SK-N-SH (cell line): ENCODE data around the gene SEC14L1. TPM values are rescaled to one million over a fixed set of nuclear protein-coding genes. Genes with fewer than 3 reads are reported as not detected.

Source experiments
- CTCF ChIA-PET: fragments of 300-600, 350-600 bp; formaldehyde crosslinking; extraction: SDS; loops from one replicate; lab custom pipeline; 2021; lab: Yijun Ruan, JAX
- POLR2A ChIA-PET: fragments of 350-600 bp; sonication (Branson Sonifier 250); formaldehyde crosslinking; extraction: SDS; loops from one replicate; lab custom pipeline; 2020; ENCODE audit warnings: antibody characterized with exemption, inconsistent platforms; lab: Yijun Ruan, JAX
- DNase-seq: peaks from one replicate; pipeline ENCODE4 v3.0.0; 2012
- H2AFZ ChIP-seq: fragments of 200-600 bp; sonication (generic); 2 replicates; pipeline ENCODE4 v1.8.1; 2016; ENCODE audit warnings: antibody characterized with exemption, mild to moderate bottlenecking, low read depth
- H3F3A ChIP-seq: fragments of 200-600 bp; sonication (generic); replicated peaks from 2 replicates; pipeline ENCODE3; 2016; ENCODE audit warnings: antibody characterized with exemption, mild to moderate bottlenecking; ENCODE audit not compliant: insufficient read depth
- H3K27ac ChIP-seq, 2 experiments: fragments of 200-500 bp in 1 of 2; fragments of 200-600 bp in 1 of 2; sonication (Bioruptor generic) in 1 of 2; sonication (generic), shearing (Covaris generic) in 1 of 2; 2 replicates each; pipeline versions ENCODE4 v1.5.1 to v1.6.1; 2014 to 2016; ENCODE audit warnings: low read depth in 2 of 2, inconsistent platforms in 1 of 2, low read length in 1 of 2, mild to moderate bottlenecking in 1 of 2, mixed read lengths in 1 of 2
- H3K27me3 ChIP-seq: fragments of 200-600 bp; sonication (generic), shearing (Covaris generic); 2 replicates; pipeline ENCODE4 v1.6.1; 2016; ENCODE audit warnings: mixed run types; ENCODE audit not compliant: insufficient read depth
- H3K36me3 ChIP-seq, 2 experiments: fragments of 200-500 bp in 1 of 2; fragments of 200-600 bp in 1 of 2; sonication (Bioruptor generic) in 1 of 2; sonication (generic) in 1 of 2; replicated peaks in 1 of 2; 2 replicates each; pipeline versions ENCODE3 to v1.5.1; 2014 to 2016; ENCODE audit warnings: low read length in 1 of 2, mild to moderate bottlenecking in 1 of 2; ENCODE audit not compliant: insufficient read depth in 2 of 2, control insufficient read depth in 1 of 2
- H3K4me1 ChIP-seq, 2 experiments: fragments of 200-500 bp in 1 of 2; fragments of 200-600 bp in 1 of 2; sonication (Bioruptor generic) in 1 of 2; sonication (generic), shearing (Covaris generic) in 1 of 2; 2 replicates each; pipeline versions ENCODE4 v1.5.1 to v1.6.1; 2014 to 2016; ENCODE audit warnings: low read depth in 1 of 2, low read length in 1 of 2, mixed run types in 1 of 2; ENCODE audit not compliant: insufficient read depth in 2 of 2, control insufficient read depth in 1 of 2
- H3K4me2 ChIP-seq: fragments of 200-600 bp; sonication (generic), shearing (Covaris generic); 2 replicates; pipeline ENCODE4 v1.6.1; 2017; ENCODE audit warnings: mixed run types
- H3K4me3 ChIP-seq, 2 experiments: fragments of 200-500 bp in 1 of 2; fragments of 200-600 bp in 1 of 2; sonication (Bioruptor generic) in 1 of 2; sonication (generic), shearing (Covaris generic) in 1 of 2; 2 replicates each; pipeline versions ENCODE4 v1.5.1 to v1.8.1; 2014 to 2016; ENCODE audit warnings: low read depth in 2 of 2, inconsistent platforms in 1 of 2, low read length in 1 of 2, mild to moderate bottlenecking in 1 of 2, mixed read lengths in 1 of 2, moderate library complexity in 1 of 2
- H3K79me2 ChIP-seq: fragments of 200-600 bp; sonication (generic); 2 replicates; pipeline ENCODE4 v1.8.1; 2017; ENCODE audit warnings: mild to moderate bottlenecking; ENCODE audit not compliant: insufficient read depth
- H3K9ac ChIP-seq: fragments of 200-600 bp; sonication (generic); 2 replicates; pipeline ENCODE4 v1.6.1; 2017; ENCODE audit warnings: mixed run types
- H3K9me2 ChIP-seq: fragments of 200-600 bp; sonication (generic); 2 replicates; pipeline ENCODE4 v1.6.1; 2017; ENCODE audit warnings: mixed run types
- H3K9me3 ChIP-seq: fragments of 200-600 bp; sonication (generic); 2 replicates; pipeline ENCODE4 v1.6.1; 2017; ENCODE audit warnings: mixed run types, mild to moderate bottlenecking, moderate library complexity
- H4K20me1 ChIP-seq: fragments of 200-600 bp; sonication (generic); 2 replicates; pipeline ENCODE4 v1.6.1; 2017; ENCODE audit warnings: mild to moderate bottlenecking, mixed run types; ENCODE audit not compliant: insufficient read depth
- CHD2 ChIP-seq: fragments of 150-350 bp; IDR thresholded peaks from 2 replicates; pipeline ENCODE4 v1.6.1; 2018; ENCODE audit warnings: low read length; ENCODE audit not compliant: partially characterized antibody
- CTCF ChIP-seq: fragments of 200-600 bp; sonication (generic); IDR thresholded peaks from 2 replicates; pipeline ENCODE4 v1.6.1; 2017; ENCODE audit warnings: antibody characterized with exemption, mild to moderate bottlenecking, moderate library complexity
- EZH2phosphoT487 ChIP-seq: fragments of 200-600 bp; sonication (generic); IDR thresholded peaks from 2 replicates; pipeline ENCODE4 v1.6.1; 2017; ENCODE audit warnings: low read depth, mixed run types, mild to moderate bottlenecking, antibody characterized with exemption, moderate library complexity, borderline replicate concordance
- FOSL2 ChIP-seq: IDR thresholded peaks from 2 replicates; pipeline ENCODE4 v1.4.0; 2012; ENCODE audit warnings: low read depth, mild to moderate bottlenecking, moderate library complexity, borderline replicate concordance
- FOXJ3 ChIP-seq: sonication (generic); formaldehyde crosslinking; IDR thresholded peaks from 2 replicates; pipeline ENCODE4 v1.5.1; 2020; ENCODE audit warnings: mild to moderate bottlenecking, missing genetic modification reagents
- GATA2 ChIP-seq: sonication (generic); formaldehyde crosslinking; IDR thresholded peaks from 2 replicates; pipeline ENCODE4 v1.5.0; 2020; ENCODE audit warnings: mild to moderate bottlenecking, missing genetic modification reagents
- JUND ChIP-seq: IDR thresholded peaks from 2 replicates; pipeline ENCODE4 v1.4.0; 2012
- MEF2A ChIP-seq: IDR thresholded peaks from 2 replicates; pipeline ENCODE4 v1.4.0; 2012; ENCODE audit warnings: low read depth, borderline replicate concordance
- MXI1 ChIP-seq: IDR thresholded peaks from 2 replicates; pipeline ENCODE4 v1.6.1; 2012; ENCODE audit warnings: mild to moderate bottlenecking, low read depth, low read length, improper control_type of control experiment
- NRF1 ChIP-seq: IDR thresholded peaks from 2 replicates; pipeline ENCODE4 v1.6.1; 2012; ENCODE audit warnings: low read depth, mild to moderate bottlenecking, low read length
- RAD21 ChIP-seq: IDR thresholded peaks from 2 replicates; pipeline ENCODE4 v1.6.1; 2012; ENCODE audit warnings: mild to moderate bottlenecking, low read length
- RFX5 ChIP-seq: IDR thresholded peaks from 2 replicates; pipeline ENCODE4 v1.6.1; 2012; ENCODE audit warnings: mild to moderate bottlenecking, improper control_type of control experiment, low read length
- RXRA ChIP-seq: IDR thresholded peaks from 2 replicates; pipeline ENCODE4 v1.4.0; 2012; ENCODE audit warnings: low read depth, mild to moderate bottlenecking, borderline replicate concordance
- SIN3A ChIP-seq: IDR thresholded peaks from 2 replicates; pipeline ENCODE4 v1.6.1; 2012; ENCODE audit warnings: low read depth, mild to moderate bottlenecking, low read length, moderate library complexity, borderline replicate concordance
- SMC3 ChIP-seq: IDR thresholded peaks from 2 replicates; pipeline ENCODE4 v1.6.1; 2012; ENCODE audit warnings: low read depth, low read length, improper control_type of control experiment
- TAF1 ChIP-seq: IDR thresholded peaks from 2 replicates; pipeline ENCODE4 v1.6.1; 2012; ENCODE audit warnings: low read depth, mild to moderate bottlenecking, low read length, moderate library complexity, borderline replicate concordance
- TCF12 ChIP-seq: IDR thresholded peaks from 2 replicates; pipeline ENCODE4 v1.4.0; 2012
- TEAD4 ChIP-seq: IDR thresholded peaks from 2 replicates; pipeline ENCODE4 v1.4.0; 2012; ENCODE audit warnings: mild to moderate bottlenecking, borderline replicate concordance; ENCODE audit not compliant: insufficient read depth
- USF1 ChIP-seq: IDR thresholded peaks from 2 replicates; pipeline ENCODE4 v1.4.0; 2012; ENCODE audit warnings: low read depth, borderline replicate concordance
- YY1 ChIP-seq: IDR thresholded peaks from 2 replicates; pipeline ENCODE4 v1.4.0; 2012; ENCODE audit warnings: low read depth, mild to moderate bottlenecking
- WGBS: methylation state at CpG from one replicate; pipeline ENCODE4 v1.1.6; 2017; ENCODE audit warnings: low lambda C conversion rate; 5-methylcytosine and 5-hydroxymethylcytosine counted together
- polyA plus RNA-seq, 3 experiments: library from polyadenylated mRNA; depleted of rRNA; stranded (reverse); fragments of >200 nt; gene quantifications; 2 replicates each; pipeline ENCODE4 v1.2.3, GENCODE V29; 2012
- TF ChIP-seq, protein P1 (sequence below): IDR thresholded peaks from 2 replicates; pipeline ENCODE4 v1.4.0; 2012; ENCODE audit warnings: low read depth, borderline replicate concordance
- TF ChIP-seq, protein P2 (sequence below): fragments of 150-350 bp; IDR thresholded peaks from 2 replicates; pipeline ENCODE4 v1.6.1; 2017; ENCODE audit warnings: antibody characterized with exemption, low read length, low read depth, borderline replicate concordance
- TF ChIP-seq, protein P3 (sequence below): IDR thresholded peaks from 2 replicates; pipeline ENCODE4 v1.4.0; 2012; ENCODE audit warnings: low read depth

SEC14L1 gene
- polyA plus RNA-seq, 1 of the 3 experiments (the other 2 are of a cell fraction) = 62.4 TPM

GRCh38 chr17:77124192-77124889 lies 16.4 kb upstream of the SEC14L1 start:
- Histone ChIP-seq H3K79me2 (peaks cover 7% of the 10 kb centered on the region; the same call in 1 of the 2 replicates), H3K27ac (peak overlapping the region; percentile 56 to 93; a peak in 3 of 4 replicates), H3K9me3 (no peaks in the 10 kb centered on the region), H3K36me3 (no peaks in the 10 kb centered on the region), H3K4me3 (no peak overlapping the region), H3K4me2 (peak overlapping the region; percentile 49), H2AFZ (peak overlapping the region; percentile 67), H3K9ac (peak overlapping the region; percentile 68), H4K20me1 (no peaks in the 10 kb centered on the region), H3K4me1 (peaks cover 2 to 41% of the 10 kb centered on the region in 2 experiments; a peak in 3 of 4 replicates), H3F3A (peaks cover 50% of the 10 kb centered on the region), H3K9me2 (no peaks in the 10 kb centered on the region), H3K27me3 (no peaks in the 10 kb centered on the region)
- no peak for DNase-seq
- CTCF ChIA-PET = interaction anchor here (0.8 to 2.0 kb wide), 5 partner anchors 10 to 123 kb away, joined by 3 to 7 read pairs (median 4); no protein-coding TSS in a partner anchor
- WGBS = 33% methylated on average over 15 of the region's 15 CpGs
- POLR2A ChIA-PET = interaction anchor here (0.7 to 1.2 kb wide), 2 partner anchors 15 to 36 kb away, joined by 3 read pairs; no protein-coding TSS in a partner anchor
- TF ChIP-seq GATA2 (CRISPR knock-in tag) = no peak
- peak; percentile 64 for TF ChIP-seq JUND
- TF ChIP-seq EZH2phosphoT487 = no peak
- TF ChIP-seq YY1 = no peak
- no peak for TF ChIP-seq RAD21
- TF ChIP-seq MXI1 = no peak
- no peak; the same call in 1 of the 2 replicates for TF ChIP-seq TAF1
- TF ChIP-seq, protein P1, sequence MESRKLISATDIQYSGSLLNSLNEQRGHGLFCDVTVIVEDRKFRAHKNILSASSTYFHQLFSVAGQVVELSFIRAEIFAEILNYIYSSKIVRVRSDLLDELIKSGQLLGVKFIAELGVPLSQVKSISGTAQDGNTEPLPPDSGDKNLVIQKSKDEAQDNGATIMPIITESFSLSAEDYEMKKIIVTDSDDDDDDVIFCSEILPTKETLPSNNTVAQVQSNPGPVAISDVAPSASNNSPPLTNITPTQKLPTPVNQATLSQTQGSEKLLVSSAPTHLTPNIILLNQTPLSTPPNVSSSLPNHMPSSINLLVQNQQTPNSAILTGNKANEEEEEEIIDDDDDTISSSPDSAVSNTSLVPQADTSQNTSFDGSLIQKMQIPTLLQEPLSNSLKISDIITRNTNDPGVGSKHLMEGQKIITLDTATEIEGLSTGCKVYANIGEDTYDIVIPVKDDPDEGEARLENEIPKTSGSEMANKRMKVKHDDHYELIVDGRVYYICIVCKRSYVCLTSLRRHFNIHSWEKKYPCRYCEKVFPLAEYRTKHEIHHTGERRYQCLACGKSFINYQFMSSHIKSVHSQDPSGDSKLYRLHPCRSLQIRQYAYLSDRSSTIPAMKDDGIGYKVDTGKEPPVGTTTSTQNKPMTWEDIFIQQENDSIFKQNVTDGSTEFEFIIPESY = no peak
- TF ChIP-seq, protein P2, sequence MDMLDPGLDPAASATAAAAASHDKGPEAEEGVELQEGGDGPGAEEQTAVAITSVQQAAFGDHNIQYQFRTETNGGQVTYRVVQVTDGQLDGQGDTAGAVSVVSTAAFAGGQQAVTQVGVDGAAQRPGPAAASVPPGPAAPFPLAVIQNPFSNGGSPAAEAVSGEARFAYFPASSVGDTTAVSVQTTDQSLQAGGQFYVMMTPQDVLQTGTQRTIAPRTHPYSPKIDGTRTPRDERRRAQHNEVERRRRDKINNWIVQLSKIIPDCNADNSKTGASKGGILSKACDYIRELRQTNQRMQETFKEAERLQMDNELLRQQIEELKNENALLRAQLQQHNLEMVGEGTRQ = no peak
- no peak for TF ChIP-seq MEF2A
- no peak for TF ChIP-seq CHD2
- peak; percentile 72; the same call in 1 of the 2 replicates for TF ChIP-seq TEAD4
- no peak for TF ChIP-seq FOXJ3
- no peak for TF ChIP-seq NRF1
- TF ChIP-seq TCF12 = no peak; the same call in 1 of the 2 replicates
- peak; percentile 69; the same call in 1 of the 2 replicates for TF ChIP-seq FOSL2
- TF ChIP-seq SMC3 = no peak
- TF ChIP-seq, protein P3, sequence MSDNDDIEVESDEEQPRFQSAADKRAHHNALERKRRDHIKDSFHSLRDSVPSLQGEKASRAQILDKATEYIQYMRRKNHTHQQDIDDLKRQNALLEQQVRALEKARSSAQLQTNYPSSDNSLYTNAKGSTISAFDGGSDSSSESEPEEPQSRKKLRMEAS = no peak
- no peak for TF ChIP-seq CTCF
- 0 out of 2 replicates have a peak, but pooled peaks have one; percentile 7 for TF ChIP-seq RXRA
- no peak for TF ChIP-seq USF1
- TF ChIP-seq RFX5 = no peak
- TF ChIP-seq SIN3A = no peak
